ENCODE data around the gene MACROH2A1.

GRCh38 chr5:135329913-135330797 is 68.9 kb downstream of the MACROH2A1 start:
- TF ChIP-seq CTCF (IDR thresholded peaks at IDR 0.05) (no peak), PHF8 (IDR thresholded peaks at IDR 0.05; ENCODE audit: borderline replicate concordance, low read depth) (no peak), POLR2A (IDR thresholded peaks at IDR 0.05; ENCODE audit: low read length) (no peak)
